ENCODE data around the gene CLCN5.

CLCN5 gene

DNA sequence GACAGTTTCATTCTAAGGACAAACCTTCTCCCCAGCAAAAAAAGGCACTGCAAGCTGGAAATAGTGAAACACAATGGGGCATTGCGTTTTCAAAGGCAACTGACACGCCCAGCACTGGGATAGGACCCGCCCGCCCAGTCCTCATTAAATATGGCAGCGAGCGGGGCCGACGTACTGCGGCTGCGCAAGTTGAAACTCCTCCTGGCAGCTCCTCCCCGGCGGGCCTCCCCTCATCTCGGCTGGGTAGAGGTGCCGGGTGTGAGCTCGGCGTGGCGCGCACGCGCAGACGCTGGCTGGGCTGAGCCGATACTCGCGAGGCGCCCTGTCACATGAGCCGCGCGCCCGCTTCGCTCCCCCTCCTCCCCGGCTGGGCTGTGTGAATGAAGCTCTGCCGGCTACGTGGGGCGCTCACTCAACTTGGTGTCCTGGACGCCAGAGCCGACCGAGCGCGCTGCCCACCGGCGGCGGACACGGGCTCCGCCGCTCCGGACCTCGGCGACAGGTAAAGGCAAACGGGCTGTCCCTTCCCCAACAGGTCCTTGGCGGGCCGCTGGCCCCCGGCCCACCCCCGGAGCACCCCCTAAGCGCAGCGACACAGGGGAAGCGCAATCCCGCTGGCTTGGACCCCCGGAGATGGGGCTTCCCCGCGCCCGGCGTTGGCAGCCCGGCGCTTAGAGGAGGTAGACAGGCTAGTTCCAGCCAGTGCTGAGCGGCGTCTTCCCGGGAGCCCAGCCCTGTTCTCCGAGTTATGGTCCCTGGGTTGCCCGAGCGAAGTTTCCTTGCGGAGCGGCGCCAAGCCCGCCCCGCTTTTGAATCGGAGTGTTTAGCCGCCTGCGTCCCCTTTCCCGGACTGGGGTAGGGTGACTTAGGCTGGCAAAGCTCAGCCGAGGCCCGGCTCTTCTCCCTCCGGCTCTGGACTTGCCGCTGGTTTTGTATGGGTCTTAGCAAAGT is at the start of gene CLCN5:
Gene CLCN5, plus strand, starts transcription at position 306 of the 951 bp plus-strand sequence. CDS start 2,703 bp downstream, outside the sequence.
- peaks cover 4% of the 10 kb centered on the region for H3K36me3 Mint-ChIP-seq
- peaks cover 12% of the 10 kb centered on the region for H3K4me1 Mint-ChIP-seq (ENCODE audit: low read depth)
- H3K4me3 Mint-ChIP-seq: peak within 1 kb of the TSS; percentile 84
- H3K27me3 Mint-ChIP-seq: no peaks in the 10 kb centered on the region
- H3K27ac Mint-ChIP-seq: peak within 1 kb of the TSS; percentile 50
- no peaks in the 10 kb centered on the region for H3K9me3 Mint-ChIP-seq (ENCODE audit: low read depth)

- H3K36me3 Mint-ChIP-seq: peaks cover 2% of the 10 kb centered on the region
- H3K27me3 Mint-ChIP-seq: no peaks in the 10 kb centered on the region
- peak overlapping the region; percentile 28 for H3K27ac Mint-ChIP-seq
- H3K4me3 Mint-ChIP-seq: peak overlapping the region; percentile 58
- no peaks in the 10 kb centered on the region for H3K9me3 Mint-ChIP-seq (ENCODE audit: low read depth)
- H3K4me1 Mint-ChIP-seq (ENCODE audit: low read depth): peaks cover 22% of the 10 kb centered on the region
Measured at GRCh38 chrX:49876750-49877149, 45.6 kb upstream of the CLCN5 start.

- Mint-ChIP-seq H3K4me1 (ENCODE audit: low read depth) (peaks cover 27% of the 10 kb centered on the region), H3K4me3 (no peak overlapping the region), H3K27me3 (no peaks in the 10 kb centered on the region), H3K36me3 (peaks cover 2% of the 10 kb centered on the region), H3K9me3 (ENCODE audit: low read depth) (no peaks in the 10 kb centered on the region), H3K27ac (no peak overlapping the region)
Measured at GRCh38 chrX:49877397-49878101, 44.8 kb upstream of the CLCN5 start.

GRCh38 chrX:49878128-49878833 is 44.1 kb upstream of the CLCN5 start:
- Mint-ChIP-seq H3K4me3 (peak overlapping the region; percentile 84), H3K27me3 (no peaks in the 10 kb centered on the region), H3K9me3 (ENCODE audit: low read depth) (no peaks in the 10 kb centered on the region), H3K4me1 (ENCODE audit: low read depth) (peaks cover 31% of the 10 kb centered on the region), H3K27ac (no peak overlapping the region), H3K36me3 (peaks cover 2% of the 10 kb centered on the region)

GRCh38 chrX:49878834-49879655 is 43.4 kb upstream of the CLCN5 start, which contains the start of gene USP27X:
TSS of gene USP27X (plus strand) at chrX:49879484. CDS start at chrX:49880308, 824 bp downstream.
- peak within 1 kb of the TSS; percentile 84 for H3K4me3 Mint-ChIP-seq
- peaks cover 2% of the 10 kb centered on the region for H3K36me3 Mint-ChIP-seq
- H3K27me3 Mint-ChIP-seq: no peaks in the 10 kb centered on the region
- no peaks in the 10 kb centered on the region for H3K9me3 Mint-ChIP-seq (ENCODE audit: low read depth)
- H3K4me1 Mint-ChIP-seq (ENCODE audit: low read depth): peaks cover 33% of the 10 kb centered on the region
- H3K27ac Mint-ChIP-seq: peak within 1 kb of the TSS; percentile 89

DNA sequence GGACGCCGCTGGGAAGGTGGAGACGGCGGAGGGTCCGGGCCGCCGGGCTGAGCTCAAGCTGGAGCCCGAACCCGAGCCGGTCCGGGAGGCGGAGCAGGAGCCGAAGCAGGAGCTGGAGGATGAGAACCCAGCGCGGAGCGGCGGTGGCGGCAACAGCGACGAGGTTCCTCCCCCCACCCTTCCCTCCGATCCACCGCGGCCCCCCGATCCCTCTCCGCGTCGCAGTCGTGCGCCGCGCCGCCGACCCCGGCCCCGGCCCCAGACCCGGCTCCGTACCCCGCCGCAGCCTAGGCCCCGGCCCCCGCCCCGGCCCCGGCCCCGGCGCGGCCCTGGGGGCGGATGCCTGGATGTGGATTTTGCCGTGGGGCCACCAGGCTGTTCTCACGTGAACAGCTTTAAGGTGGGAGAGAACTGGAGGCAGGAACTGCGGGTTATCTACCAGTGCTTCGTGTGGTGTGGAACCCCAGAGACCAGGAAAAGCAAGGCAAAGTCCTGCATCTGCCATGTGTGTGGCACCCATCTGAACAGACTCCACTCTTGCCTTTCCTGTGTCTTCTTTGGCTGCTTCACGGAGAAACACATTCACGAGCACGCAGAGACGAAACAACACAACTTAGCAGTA is 42.6 kb upstream of the CLCN5 start:
- peaks cover 2% of the 10 kb centered on the region for H3K36me3 Mint-ChIP-seq
- no peaks in the 10 kb centered on the region for H3K27me3 Mint-ChIP-seq
- H3K4me1 Mint-ChIP-seq (ENCODE audit: low read depth): peaks cover 37% of the 10 kb centered on the region
- H3K27ac Mint-ChIP-seq: peak overlapping the region; percentile 64
- no peaks in the 10 kb centered on the region for H3K9me3 Mint-ChIP-seq (ENCODE audit: low read depth)
- peak overlapping the region; percentile 84 for H3K4me3 Mint-ChIP-seq

- Mint-ChIP-seq H3K4me3 (peak overlapping the region; percentile 49), H3K36me3 (peaks cover 2% of the 10 kb centered on the region), H3K4me1 (ENCODE audit: low read depth) (peaks cover 37% of the 10 kb centered on the region), H3K9me3 (ENCODE audit: low read depth) (no peaks in the 10 kb centered on the region), H3K27me3 (no peaks in the 10 kb centered on the region), H3K27ac (no peak overlapping the region)
Measured at GRCh38 chrX:49880668-49881067, 41.7 kb upstream of the CLCN5 start.

- H3K4me3 Mint-ChIP-seq: no peak overlapping the region
- H3K9me3 Mint-ChIP-seq (ENCODE audit: low read depth): no peaks in the 10 kb centered on the region
- peaks cover 28% of the 10 kb centered on the region for H3K4me1 Mint-ChIP-seq (ENCODE audit: low read depth)
- no peak overlapping the region for H3K27ac Mint-ChIP-seq
- peaks cover 2% of the 10 kb centered on the region for H3K36me3 Mint-ChIP-seq
- H3K27me3 Mint-ChIP-seq: no peaks in the 10 kb centered on the region
Measured at GRCh38 chrX:49884290-49884862, 38.0 kb upstream of the CLCN5 start.

DNA sequence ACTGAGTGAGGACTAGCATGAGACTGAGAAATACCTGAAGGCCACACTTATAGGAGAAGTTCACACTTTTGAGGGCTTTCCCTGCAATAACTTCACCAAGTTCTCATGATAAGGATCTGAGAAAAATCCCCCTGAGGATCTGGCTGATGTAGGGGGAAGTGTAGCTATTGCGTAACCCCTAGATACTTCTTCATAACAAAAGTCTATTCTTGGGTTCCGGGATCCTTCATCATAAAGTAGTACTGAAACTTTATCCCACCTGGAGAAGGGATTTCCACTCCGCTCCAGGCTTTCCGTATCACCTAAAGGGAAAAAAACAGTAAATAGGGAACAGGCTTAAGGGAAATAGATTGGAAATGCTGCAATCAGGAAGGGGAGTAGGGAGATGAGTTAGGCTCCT is 29.9 kb upstream of the CLCN5 start:
- Mint-ChIP-seq H3K27me3 (peaks cover 3% of the 10 kb centered on the region), H3K9me3 (ENCODE audit: low read depth) (peaks cover 9% of the 10 kb centered on the region), H3K4me3 (no peak overlapping the region), H3K27ac (no peak overlapping the region), H3K36me3 (peaks cover 7% of the 10 kb centered on the region), H3K4me1 (ENCODE audit: low read depth) (no peaks in the 10 kb centered on the region)

- peaks cover 10% of the 10 kb centered on the region for H3K36me3 Mint-ChIP-seq
- H3K9me3 Mint-ChIP-seq (ENCODE audit: low read depth): peaks cover 9% of the 10 kb centered on the region
- no peaks in the 10 kb centered on the region for H3K4me1 Mint-ChIP-seq (ENCODE audit: low read depth)
- H3K4me3 Mint-ChIP-seq: no peak overlapping the region
- peaks cover 7% of the 10 kb centered on the region for H3K27me3 Mint-ChIP-seq
- H3K27ac Mint-ChIP-seq: no peak overlapping the region
Measured at GRCh38 chrX:49896951-49897350, 25.4 kb upstream of the CLCN5 start.

DNA sequence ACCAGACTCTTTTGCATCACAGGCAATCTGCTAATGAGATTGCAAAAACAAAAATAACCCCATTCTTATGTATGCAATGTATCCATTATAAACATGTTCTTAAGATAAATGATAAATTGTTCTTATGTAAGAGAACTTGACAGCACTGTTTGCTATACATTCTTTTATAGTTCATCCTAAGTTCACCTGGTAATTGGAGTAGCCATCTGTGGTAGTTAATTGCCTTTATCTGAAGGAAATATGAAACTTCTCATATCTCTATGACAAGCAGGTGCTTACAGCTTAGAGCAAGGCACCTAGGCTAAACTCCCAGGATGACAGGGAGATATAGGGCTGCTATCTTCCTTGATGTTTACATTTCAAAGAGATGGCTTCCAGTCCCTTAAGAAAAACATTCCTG is 21.3 kb upstream of the CLCN5 start:
- H3K9me3 Mint-ChIP-seq (ENCODE audit: low read depth): peaks cover 9% of the 10 kb centered on the region
- H3K4me3 Mint-ChIP-seq: no peak overlapping the region
- peaks cover 6% of the 10 kb centered on the region for H3K27me3 Mint-ChIP-seq
- H3K27ac Mint-ChIP-seq: no peak overlapping the region
- H3K36me3 Mint-ChIP-seq: peaks cover 10% of the 10 kb centered on the region
- H3K4me1 Mint-ChIP-seq (ENCODE audit: low read depth): no peaks in the 10 kb centered on the region

DNA sequence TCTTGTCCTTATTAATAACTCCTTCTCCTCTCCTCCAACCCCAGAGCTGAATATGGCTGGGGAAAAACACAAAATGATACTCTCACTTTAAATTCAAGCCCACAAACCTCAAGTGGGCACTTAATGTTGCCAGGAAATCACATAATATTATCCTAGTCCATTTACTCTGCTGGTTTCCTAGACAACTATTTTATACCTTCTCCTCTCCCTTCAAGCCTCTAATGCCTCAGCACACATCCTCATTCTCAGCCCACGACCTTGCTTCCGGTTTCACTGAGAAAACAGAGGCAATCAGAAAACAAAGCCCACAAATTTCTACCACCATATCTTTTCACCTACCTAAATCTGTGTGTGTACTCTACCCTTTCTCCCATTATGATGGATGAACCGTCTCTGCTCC is 12.1 kb upstream of the CLCN5 start:
- H3K4me3 Mint-ChIP-seq: peak overlapping the region; percentile 17
- H3K27me3 Mint-ChIP-seq: no peaks in the 10 kb centered on the region
- no peaks in the 10 kb centered on the region for H3K36me3 Mint-ChIP-seq
- H3K27ac Mint-ChIP-seq: no peak overlapping the region
- H3K9me3 Mint-ChIP-seq (ENCODE audit: low read depth): no peaks in the 10 kb centered on the region
- peaks cover 16% of the 10 kb centered on the region for H3K4me1 Mint-ChIP-seq (ENCODE audit: low read depth)

- Mint-ChIP-seq H3K4me3 (no peak overlapping the region), H3K27ac (no peak overlapping the region), H3K4me1 (ENCODE audit: low read depth) (peaks cover 16% of the 10 kb centered on the region), H3K9me3 (ENCODE audit: low read depth) (no peaks in the 10 kb centered on the region), H3K36me3 (no peaks in the 10 kb centered on the region), H3K27me3 (no peaks in the 10 kb centered on the region)
Measured at GRCh38 chrX:49912086-49912485, 10.3 kb upstream of the CLCN5 start.
